ENCODE measurements around the gene TMCC3. TPM values are rescaled to one million over a fixed set of nuclear protein-coding genes. Genes with fewer than 3 reads are reported as not detected.
"Not testable (repeated sequence)": the region's sequence is repeated elsewhere in the genome, so short reads cannot be mapped to it uniquely, and the experiment has no call there.

TMCC3 gene
- total RNA-seq, 1 donor from 2014 or later, result 0.65 TPM

GRCh38 chr12:94551810-94552209 lies 98.5 kb downstream of the TMCC3 start:
- H3K4me1 Mint-ChIP-seq (ENCODE audit: low read depth), result no peaks in the 10 kb centered on the region
- peaks cover 3% of the 10 kb centered on the region for H3K9me3 Mint-ChIP-seq (ENCODE audit: low read depth)
- no peaks in the 10 kb centered on the region for H3K27me3 Mint-ChIP-seq (ENCODE audit: low read depth)
- no peak overlapping the region for H3K27ac Mint-ChIP-seq (ENCODE audit: unreplicated experiment)
- no peak for DNase-seq (ENCODE audit: low spot score)
- no peak overlapping the region for H3K4me3 Mint-ChIP-seq (ENCODE audit: unreplicated experiment)
- TF ChIP-seq CTCF (IDR thresholded peaks at IDR 0.05), result no peak
- H3K36me3 Mint-ChIP-seq (ENCODE audit: low read depth), result no peaks in the 10 kb centered on the region

GRCh38 chr12:94550964-94551363 lies 99.4 kb downstream of the TMCC3 start:
- no peaks in the 10 kb centered on the region for H3K27me3 Mint-ChIP-seq (ENCODE audit: low read depth)

GRCh38 chr12:94548833-94549232 lies 101.5 kb downstream of the TMCC3 start:
- H3K9me3 Mint-ChIP-seq (ENCODE audit: low read depth); DNase-seq (ENCODE audit: low spot score); H3K27me3 Mint-ChIP-seq (ENCODE audit: low read depth); H3K4me1 Mint-ChIP-seq (ENCODE audit: low read depth); H3K36me3 Mint-ChIP-seq (ENCODE audit: low read depth); H3K27ac Mint-ChIP-seq (ENCODE audit: unreplicated experiment); H3K4me3 Mint-ChIP-seq (ENCODE audit: unreplicated experiment): not testable (repeated sequence)

More at GRCh38 chr12:94550964-94551363, 99.4 kb downstream of the TMCC3 start:
- Mint-ChIP-seq H3K4me1 (ENCODE audit: low read depth) (no peaks in the 10 kb centered on the region), H3K9me3 (ENCODE audit: low read depth) (no peaks in the 10 kb centered on the region), H3K27ac (ENCODE audit: unreplicated experiment) (no peak overlapping the region), H3K4me3 (ENCODE audit: unreplicated experiment) (no peak overlapping the region), H3K36me3 (ENCODE audit: low read depth) (no peaks in the 10 kb centered on the region)
- TF ChIP-seq CTCF (IDR thresholded peaks at IDR 0.05), result no peak
- no peak for DNase-seq (ENCODE audit: low spot score)

- Mint-ChIP-seq H3K36me3 (ENCODE audit: low read depth) (no peaks in the 10 kb centered on the region), H3K27ac (ENCODE audit: unreplicated experiment) (no peak overlapping the region), H3K4me3 (ENCODE audit: unreplicated experiment) (no peak overlapping the region), H3K27me3 (ENCODE audit: low read depth) (peaks cover 2% of the 10 kb centered on the region), H3K9me3 (ENCODE audit: low read depth) (no peaks in the 10 kb centered on the region), H3K4me1 (ENCODE audit: low read depth) (no peaks in the 10 kb centered on the region)
- peak; percentile 85 for TF ChIP-seq CTCF (IDR thresholded peaks at IDR 0.05)
- DNase-seq (ENCODE audit: low spot score), result no peak
These were observed 104.2 kb downstream of the TMCC3 start for GRCh38 chr12:94545935-94546771.

GRCh38 chr12:94544355-94544754 lies 106.0 kb downstream of the TMCC3 start:
- Mint-ChIP-seq H3K9me3 (ENCODE audit: low read depth) (no peaks in the 10 kb centered on the region), H3K27ac (ENCODE audit: unreplicated experiment) (no peak overlapping the region)
- no peak for DNase-seq (ENCODE audit: low spot score)

More at GRCh38 chr12:94544355-94544754, 106.0 kb downstream of the TMCC3 start:
- Mint-ChIP-seq H3K36me3 (ENCODE audit: low read depth) (no peaks in the 10 kb centered on the region), H3K4me1 (ENCODE audit: low read depth) (no peaks in the 10 kb centered on the region), H3K27me3 (ENCODE audit: low read depth) (peaks cover 2% of the 10 kb centered on the region), H3K4me3 (ENCODE audit: unreplicated experiment) (no peak overlapping the region)
- TF ChIP-seq CTCF (IDR thresholded peaks at IDR 0.05), result no peak
